Naive thymus-derived CD4-positive, alpha-beta T cell (primary cell): ENCODE measurements around the gene F5. TPM values are rescaled to one million over a fixed set of nuclear protein-coding genes. Genes with fewer than 3 reads are reported as not detected.

Experiments used
- ATAC-seq: fragments of 150-1000 bp; cut with Tn5 transposase; 2 replicates; pipeline ENCODE4 v1.10.0; 2021; ENCODE audit warnings: mild to moderate bottlenecking, moderate library complexity
- CTCF ChIA-PET: fragments of 350-600 bp; sonication (Branson Sonifier 250); formaldehyde crosslinking; loops from one replicate; lab custom pipeline; 2021; ENCODE audit warnings: antibody characterized with exemption; lab: Charles Lee
- POLR2A ChIA-PET: fragments of 350-600 bp; sonication (Branson Sonifier 250); formaldehyde crosslinking; loops from one replicate; lab custom pipeline; 2021; ENCODE audit warnings: antibody characterized with exemption, inconsistent platforms; lab: Charles Lee
- DNase-seq, 9 donors: peaks; one replicate each; pipeline versions ENCODE4 v3.0.0 to v3.0.0-alpha.2; 2020 to 2022; ENCODE audit warnings: mixed read lengths in 1 of 9
- H3K27ac ChIP-seq: one replicate; pipeline ENCODE4 v1.7.0; 2013; ENCODE audit warnings: mild to moderate bottlenecking, low read depth, low read length, moderate library complexity
- H3K27me3 ChIP-seq, 2 donors: one replicate each; pipeline ENCODE4 v1.7.0; 2013; ENCODE audit warnings: low read length in 2 of 2, mild to moderate bottlenecking in 2 of 2, moderate library complexity in 2 of 2; ENCODE audit not compliant: control insufficient read depth in 2 of 2, insufficient read depth in 2 of 2
- H3K36me3 ChIP-seq, 3 experiments: 1 replicate in 2 of 3; 2 replicates in 1 of 3; pipeline ENCODE4 v1.7.0; 2013; ENCODE audit warnings: low read length in 3 of 3, mild to moderate bottlenecking in 3 of 3, moderate library complexity in 1 of 3; ENCODE audit not compliant: insufficient read depth in 3 of 3, control insufficient read depth in 2 of 3
- H3K4me1 ChIP-seq, 2 donors: one replicate each; pipeline ENCODE4 v1.7.0; 2013; ENCODE audit warnings: low read length in 2 of 2, mild to moderate bottlenecking in 2 of 2, moderate library complexity in 1 of 2; ENCODE audit not compliant: control insufficient read depth in 2 of 2, insufficient read depth in 2 of 2
- H3K4me3 ChIP-seq: 2 replicates; pipeline ENCODE4 v1.7.0; 2013; ENCODE audit warnings: mild to moderate bottlenecking, low read length
- H3K9me3 ChIP-seq, 3 experiments: 1 replicate in 2 of 3; 2 replicates in 1 of 3; pipeline ENCODE4 v1.7.0; 2013; ENCODE audit warnings: low read length in 3 of 3; ENCODE audit not compliant: control insufficient read depth in 2 of 3
- H3K27ac Mint-ChIP-seq, 9 donors: one replicate each; pipeline ENCODE4 v1.8.0; 2020 to 2022; ENCODE audit warnings: mixed read lengths in 9 of 9, mild to moderate bottlenecking in 8 of 9, moderate library complexity in 5 of 9, inconsistent platforms in 2 of 9
- H3K27me3 Mint-ChIP-seq, 5 donors: one replicate each; pipeline ENCODE4 v1.8.0; 2021 to 2022; ENCODE audit warnings: mixed read lengths in 5 of 5, mild to moderate bottlenecking in 1 of 5
- H3K36me3 Mint-ChIP-seq, 5 donors: one replicate each; pipeline ENCODE4 v1.8.0; 2020 to 2022; ENCODE audit warnings: mixed read lengths in 5 of 5, mild to moderate bottlenecking in 3 of 5, inconsistent platforms in 1 of 5
- H3K4me1 Mint-ChIP-seq, 7 donors: one replicate each; pipeline ENCODE4 v1.8.0; 2020 to 2022; ENCODE audit warnings: mixed read lengths in 7 of 7, mild to moderate bottlenecking in 3 of 7, inconsistent platforms in 1 of 7
- H3K4me3 Mint-ChIP-seq, 10 donors: one replicate each; pipeline ENCODE4 v1.8.0; 2020 to 2022; ENCODE audit warnings: mild to moderate bottlenecking in 10 of 10, mixed read lengths in 10 of 10, moderate library complexity in 6 of 10, inconsistent platforms in 2 of 10
- H3K9me3 Mint-ChIP-seq, 11 donors: one replicate each; pipeline ENCODE4 v1.8.0; 2020 to 2022; ENCODE audit warnings: mixed read lengths in 11 of 11, mild to moderate bottlenecking in 4 of 11, inconsistent platforms in 1 of 11, moderate library complexity in 1 of 11
- intact Hi-C, 2 donors: fragments of 100-400 bp; cut with micrococcal nuclease; formaldehyde crosslinking; loops; one replicate each; pipeline ENCODE4 v1.15.1; 2023
- polyA plus RNA-seq, 2 donors: library from polyadenylated mRNA; unstranded; fragments of 300-500 nt; fragmentation: Illumina TruSeq; gene quantifications; one replicate each; pipeline ENCODE4 v1.2.3, GENCODE V29; 2021
- total RNA-seq, 6 experiments: library from RNA in 5 of 6; stranded (reverse) in 5 of 6; gene quantifications; 1 replicate in 5 of 6; 2 replicates in 1 of 6; pipeline ENCODE4 v1.2.3 and lab custom pipeline; 2021 to 2026

F5 gene
- total and polyA plus RNA-seq, 7 experiments from 2014 or later, result 1.2 to 14.6 (median 3.8) TPM

DNA sequence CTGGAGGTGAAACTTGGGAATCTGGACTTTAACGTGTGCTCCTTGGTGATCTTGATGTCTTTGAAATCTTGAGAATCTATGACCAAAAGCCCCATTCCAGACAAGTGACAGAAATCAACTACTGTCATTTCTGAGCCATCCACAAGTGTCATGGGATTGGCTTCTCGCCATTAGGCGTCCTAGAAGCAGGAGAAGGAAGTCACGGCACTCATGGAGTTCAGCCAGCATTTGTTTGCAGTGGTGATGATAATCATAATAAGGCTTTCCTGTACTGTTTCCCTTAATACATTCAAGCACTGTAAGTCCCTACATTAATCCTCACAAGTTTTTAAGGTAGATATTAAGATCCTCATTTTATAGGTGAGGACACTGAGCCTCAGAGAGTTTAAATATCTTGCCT lies 11.9 kb downstream of the F5 start:
- Mint-ChIP-seq H3K27me3 (peaks cover 0 to 5% (median 0%) of the 10 kb centered on the region in 5 donors), H3K9me3 (no peaks in the 10 kb centered on the region), H3K4me1 (peaks cover 0 to 14% (median 2%) of the 10 kb centered on the region in 7 donors), H3K4me3 (no peak overlapping the region), H3K27ac (no peak overlapping the region), H3K36me3 (peaks cover 0 to 19% (median 5%) of the 10 kb centered on the region in 5 donors)
- intact Hi-C loops, result no loop called here
- Histone ChIP-seq H3K27me3 (no peaks in the 10 kb centered on the region), H3K4me1 (no peaks in the 10 kb centered on the region), H3K36me3 (no peaks in the 10 kb centered on the region), H3K27ac (no peak overlapping the region), H3K9me3 (no peaks in the 10 kb centered on the region), H3K4me3 (no peak overlapping the region)
- ChIA-PET POLR2A (no interaction called here), CTCF (no interaction called here)
- DNase-seq, result no peak
- ATAC-seq, result no peak

DNA sequence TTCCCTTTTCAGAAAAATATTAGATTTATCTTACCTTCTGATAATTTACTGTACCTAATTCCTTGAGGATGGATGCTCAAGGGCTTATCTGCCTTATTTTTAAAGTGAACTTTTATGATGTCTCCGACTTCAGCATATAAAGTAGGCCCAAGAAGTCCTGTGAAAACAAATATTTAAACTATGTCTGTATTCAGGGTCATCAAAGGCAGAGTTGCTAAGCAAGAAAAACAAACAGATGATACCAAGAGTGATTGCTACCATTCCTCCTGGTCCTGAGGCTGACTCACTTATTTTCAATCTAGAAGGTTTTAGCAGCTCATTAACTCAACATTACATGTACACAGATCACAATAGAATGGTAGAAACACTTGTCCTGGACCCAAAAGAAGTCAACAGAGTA lies 14.1 kb downstream of the F5 start:
- intact Hi-C loops, result no loop called here
- POLR2A ChIA-PET, result no interaction called here
- H3K36me3 ChIP-seq, result no peaks in the 10 kb centered on the region

DNA sequence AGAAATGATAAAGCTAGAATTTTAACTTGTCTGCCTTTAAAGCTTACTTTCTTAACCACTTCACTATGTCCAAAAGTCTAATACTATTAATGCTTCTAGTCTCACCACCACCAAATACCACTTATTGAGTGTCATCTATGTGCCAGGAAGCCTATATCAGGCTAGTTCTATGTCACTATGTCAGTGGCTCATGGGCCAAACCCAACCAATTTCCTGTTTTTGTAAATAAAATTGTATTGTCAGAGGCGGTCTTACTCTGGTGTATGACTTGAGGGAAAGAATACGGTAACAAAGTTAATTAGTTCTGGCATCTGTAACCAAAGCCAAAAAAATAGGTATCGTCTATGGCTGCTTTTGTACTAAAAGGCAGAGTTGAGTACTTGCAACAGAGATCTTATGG lies 14.8 kb downstream of the F5 start:
- CTCF ChIA-PET, result no interaction called here
- ATAC-seq, result no peak

More for the DNA sequence above, 14.1 kb downstream of the F5 start:
- peaks cover 0 to 5% (median 0%) of the 10 kb centered on the region in 5 donors for H3K27me3 Mint-ChIP-seq
- peak overlapping the region in 1 of 9 donors; percentile 3 for H3K27ac Mint-ChIP-seq
- Histone ChIP-seq H3K27me3 (no peaks in the 10 kb centered on the region), H3K4me3 (no peak overlapping the region), H3K27ac (no peak overlapping the region), H3K4me1 (no peaks in the 10 kb centered on the region), H3K9me3 (no peaks in the 10 kb centered on the region)
- DNase-seq (no peak), ATAC-seq (no peak)
- H3K4me1 Mint-ChIP-seq, result peaks cover 0 to 14% (median 2%) of the 10 kb centered on the region in 7 donors
- no peaks in the 10 kb centered on the region for H3K9me3 Mint-ChIP-seq
- CTCF ChIA-PET, result interaction anchor here (1.0 kb wide), 1 partner anchor 23 kb away, joined by 3 read pairs; no protein-coding TSS in a partner anchor
- no peak overlapping the region for H3K4me3 Mint-ChIP-seq
- H3K36me3 Mint-ChIP-seq, result peaks cover 0 to 16% (median 5%) of the 10 kb centered on the region in 5 donors

DNA sequence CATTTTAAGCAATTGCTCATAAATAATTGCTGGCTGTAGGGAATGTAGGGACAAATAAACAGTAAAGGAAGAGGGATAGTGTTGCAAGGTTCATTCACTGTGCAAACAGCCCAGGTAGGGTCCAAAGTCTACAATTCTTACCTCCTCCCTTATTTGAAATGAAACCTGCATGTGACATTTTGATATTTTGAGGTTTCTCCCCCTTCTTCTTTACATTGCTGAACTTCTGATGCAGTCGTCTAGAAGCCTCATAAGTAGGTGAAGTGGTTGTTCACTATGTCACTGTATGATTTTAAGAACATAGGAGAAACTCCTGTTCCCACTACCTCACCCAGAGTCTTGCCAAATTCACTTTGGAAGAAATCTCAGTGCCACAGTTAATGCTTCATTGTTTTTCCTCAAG lies 16.1 kb downstream of the F5 start:
- Mint-ChIP-seq H3K4me1 (peaks cover 5 to 24% (median 11%) of the 10 kb centered on the region in 7 donors), H3K27ac (no peak overlapping the region), H3K36me3 (peaks cover 0 to 13% (median under 1%) of the 10 kb centered on the region in 5 donors), H3K9me3 (peaks cover 0 to 2% (median 0%) of the 10 kb centered on the region in 11 donors), H3K4me3 (no peak overlapping the region), H3K27me3 (peaks cover 0 to under 1% (median 0%) of the 10 kb centered on the region in 5 donors)
- POLR2A ChIA-PET, result interaction anchor here (0.6 kb wide), 1 partner anchor 12 kb away, joined by 3 read pairs; no protein-coding TSS in a partner anchor
- CTCF ChIA-PET, result no interaction called here
- H3K27ac ChIP-seq, result no peak overlapping the region
- peaks cover 0 to 8% of the 10 kb centered on the region in 2 donors for H3K4me1 ChIP-seq
- no peaks in the 10 kb centered on the region for H3K9me3 ChIP-seq
- H3K36me3 ChIP-seq, result no peaks in the 10 kb centered on the region
- no peaks in the 10 kb centered on the region for H3K27me3 ChIP-seq
- H3K4me3 ChIP-seq, result no peak overlapping the region
- intact Hi-C loops, result no loop called here
- no peak for ATAC-seq
- no peak for DNase-seq

More for the DNA sequence above, 14.8 kb downstream of the F5 start:
- POLR2A ChIA-PET, result interaction anchor here (0.5 kb wide), 1 partner anchor 1344 kb away, joined by 3 read pairs; no protein-coding TSS in a partner anchor
- H3K27me3 Mint-ChIP-seq, result peaks cover 0 to 5% (median 0%) of the 10 kb centered on the region in 5 donors
- peaks cover 0 to 14% (median 5%) of the 10 kb centered on the region in 5 donors for H3K36me3 Mint-ChIP-seq
- peaks cover 0 to 14% (median 4%) of the 10 kb centered on the region in 7 donors for H3K4me1 Mint-ChIP-seq
- DNase-seq, result no peak
- H3K9me3 Mint-ChIP-seq, result no peaks in the 10 kb centered on the region
- H3K27me3 ChIP-seq, result no peaks in the 10 kb centered on the region
- intact Hi-C loops, result no loop called here
- no peak overlapping the region for H3K4me3 ChIP-seq
- no peaks in the 10 kb centered on the region for H3K36me3 ChIP-seq
- H3K27ac Mint-ChIP-seq, result no peak overlapping the region
- H3K4me3 Mint-ChIP-seq, result no peak overlapping the region
- no peaks in the 10 kb centered on the region for H3K9me3 ChIP-seq
- no peak overlapping the region for H3K27ac ChIP-seq
- H3K4me1 ChIP-seq, result no peaks in the 10 kb centered on the region

DNA sequence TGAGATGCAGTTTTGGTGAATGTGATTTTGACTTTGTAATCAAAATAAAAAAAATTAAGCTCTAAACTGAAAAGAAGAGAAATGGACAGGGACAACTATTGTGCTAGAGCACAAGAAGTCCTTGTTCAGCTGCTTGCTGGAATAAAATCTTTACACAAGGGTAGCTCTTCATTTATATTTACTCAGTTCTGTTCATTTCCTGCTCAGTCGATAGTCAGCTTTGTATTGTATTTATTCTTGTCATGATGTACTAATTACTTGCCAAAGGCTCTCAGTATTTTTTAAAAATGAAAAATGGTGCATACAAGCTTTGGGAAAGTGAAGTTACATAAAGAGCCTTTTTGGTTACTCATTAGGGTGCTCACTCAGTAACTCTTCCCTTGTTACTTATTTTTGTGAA lies 17.8 kb downstream of the F5 start:
- Mint-ChIP-seq H3K36me3 (peaks cover 8 to 26% (median 10%) of the 10 kb centered on the region in 5 donors), H3K9me3 (peaks cover 0 to 14% (median 9%) of the 10 kb centered on the region in 11 donors), H3K27ac (no peak overlapping the region), H3K27me3 (no peaks in the 10 kb centered on the region), H3K4me3 (no peak overlapping the region), H3K4me1 (peaks cover 5 to 24% (median 11%) of the 10 kb centered on the region in 7 donors)
- no peaks in the 10 kb centered on the region for H3K36me3 ChIP-seq
- ChIA-PET CTCF (interaction anchor here (1.0 to 1.2 kb wide), 2 partner anchors 9 to 16 kb away, joined by 3 to 4 read pairs; no protein-coding TSS in a partner anchor), POLR2A (no interaction called here)
- no peaks in the 10 kb centered on the region for H3K27me3 ChIP-seq
- intact Hi-C loops, result no loop called here
- H3K4me3 ChIP-seq, result no peak overlapping the region
- no peaks in the 10 kb centered on the region for H3K9me3 ChIP-seq
- H3K27ac ChIP-seq, result no peak overlapping the region
- ATAC-seq, result no peak
- peaks cover 0 to 8% of the 10 kb centered on the region in 2 donors for H3K4me1 ChIP-seq
- DNase-seq, result no peak

DNA sequence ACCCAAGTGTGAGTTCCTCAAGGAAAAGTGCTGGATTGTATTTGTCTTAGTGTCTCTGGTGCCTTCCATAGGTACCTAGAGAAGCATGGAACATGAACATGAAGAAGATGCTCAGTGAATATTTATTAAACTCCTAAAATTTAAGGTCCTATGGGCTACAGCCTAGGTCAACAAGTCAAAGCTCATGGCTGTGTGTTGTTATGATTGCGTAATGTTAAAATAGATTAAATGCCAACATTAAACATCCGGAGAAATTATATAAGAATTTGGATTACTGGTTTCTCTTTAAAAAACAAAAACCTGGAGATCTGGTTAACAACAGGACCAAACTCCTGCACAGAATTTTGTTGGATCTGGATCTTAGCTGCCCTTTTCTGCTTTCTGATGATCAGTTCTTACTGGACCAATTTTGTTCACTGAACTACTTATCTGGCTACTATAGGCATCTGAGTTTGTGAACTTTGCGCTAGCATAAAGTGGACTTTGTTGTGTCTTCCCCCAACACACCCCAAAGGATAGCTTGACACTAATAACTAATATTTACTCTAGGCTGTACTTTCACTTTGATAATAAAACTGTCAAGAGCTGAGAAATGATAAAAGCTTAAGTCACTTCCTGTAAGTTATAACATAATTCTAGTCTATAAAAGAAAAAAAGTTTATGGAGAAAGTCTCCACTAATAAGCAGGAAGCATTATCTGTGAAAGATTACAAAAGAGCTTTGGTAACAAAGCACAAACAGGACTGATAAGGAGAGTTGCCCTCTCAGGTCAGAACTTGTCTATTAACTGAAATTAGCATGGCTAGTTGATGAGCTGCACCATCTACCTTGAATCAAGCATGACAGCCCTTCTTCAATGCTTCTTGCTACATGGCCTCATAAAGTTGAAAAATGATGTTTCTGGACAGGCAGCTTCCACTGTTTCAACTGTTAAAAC lies 20.7 kb downstream of the F5 start:
- Mint-ChIP-seq H3K9me3 (peaks cover 0 to 20% (median 12%) of the 10 kb centered on the region in 11 donors), H3K4me1 (peaks cover 3 to 15% (median 10%) of the 10 kb centered on the region in 7 donors), H3K27ac (peak overlapping the region in 2 of 9 donors; percentile 5 to 38), H3K4me3 (no peak overlapping the region), H3K36me3 (peaks cover 10 to 24% (median 14%) of the 10 kb centered on the region in 5 donors), H3K27me3 (no peaks in the 10 kb centered on the region)
- Histone ChIP-seq H3K27ac (no peak overlapping the region), H3K4me1 (peaks cover 0 to 8% of the 10 kb centered on the region in 2 donors), H3K4me3 (no peak overlapping the region), H3K9me3 (no peaks in the 10 kb centered on the region), H3K27me3 (no peaks in the 10 kb centered on the region), H3K36me3 (no peaks in the 10 kb centered on the region)
- ATAC-seq (no peak), DNase-seq (no peak)
- POLR2A ChIA-PET, result interaction anchor here (0.8 to 1.1 kb wide), 3 partner anchors 132 to 143 kb away, joined by 3 read pairs; no protein-coding TSS in a partner anchor
- CTCF ChIA-PET, result interaction anchor here (0.9 to 1.9 kb wide), 2 partner anchors 13 to 147 kb away, joined by 3 to 4 read pairs; no protein-coding TSS in a partner anchor
- intact Hi-C loops, result no loop called here
